HepG2 (cell line): ENCODE measurements around the gene TMEM125. TPM values are rescaled to one million over a fixed set of nuclear protein-coding genes. Genes with fewer than 3 reads are reported as not detected.

ENCODE experiments used
- ATAC-seq: fragments of 200-7000 bp; cut with Tn5 transposase; 3 replicates; pipeline ENCODE4 v1.9.1; 2020; ENCODE audit warnings: mild to moderate bottlenecking, moderate library complexity
- BruUV-seq: library from RNA; stranded (reverse); fragments of 400-500 nt; replicated peaks from 2 replicates; lab custom pipeline; 2021; lab: Mats Ljungman, UMichigan
- CTCF ChIA-PET: fragments of 300-600 bp; formaldehyde crosslinking; extraction: SDS; loops from one replicate; lab custom pipeline; 2021; ENCODE audit warnings: low total read pairs, inconsistent platforms, low intra/inter-chr PET ratio; lab: Yijun Ruan, JAX
- POLR2A ChIA-PET: fragments of 350-600 bp; sonication (Branson Sonifier 250); formaldehyde crosslinking; loops from one replicate; lab custom pipeline; 2020; ENCODE audit warnings: antibody characterized with exemption, inconsistent platforms; lab: Yijun Ruan, JAX
- DNase-seq: peaks from one replicate; pipeline ENCODE4 v3.0.0-alpha.2; 2015; ENCODE audit warnings: low spot score
- FAIRE-seq: peaks from 3 replicates; lab custom pipeline; 2011; peaks lifted over from hg19 to GRCh38; lab: Jason Lieb, UNC
- H2AFZ ChIP-seq: one replicate; pipeline ENCODE4 v1.6.1; 2011; ENCODE audit warnings: low read length, inconsistent platforms
- H3K27ac ChIP-seq: fragments of 300-600 bp; 3 replicates; pipeline ENCODE4 v1.8.0; 2011; ENCODE audit warnings: mixed run types, mild to moderate bottlenecking, mixed read lengths, low read length, inconsistent platforms; ENCODE audit not compliant: insufficient read depth; ENCODE audit errors: extremely low read length
- H3K27me3 ChIP-seq, 2 experiments: fragments of 200-600 bp in 1 of 2; 2 replicates in 1 of 2; 3 replicates in 1 of 2; pipeline versions ENCODE4 v1.6.0 to v1.8.0; 2011; ENCODE audit warnings: low read length in 2 of 2, mild to moderate bottlenecking in 2 of 2, moderate library complexity in 2 of 2, inconsistent platforms in 1 of 2; ENCODE audit not compliant: insufficient read depth in 2 of 2, control insufficient read depth in 1 of 2
- H3K36me3 ChIP-seq, 2 experiments: fragments of 200-600 bp in 1 of 2; replicated peaks in 1 of 2; 2 replicates in 1 of 2; 3 replicates in 1 of 2; pipeline versions ENCODE4 v1.5.1 to v1.8.0; 2011; ENCODE audit warnings: low read length in 2 of 2, inconsistent platforms in 1 of 2; ENCODE audit not compliant: insufficient read depth in 2 of 2, control insufficient read depth in 1 of 2
- H3K4me1 ChIP-seq: 2 replicates; pipeline ENCODE4 v1.5.1; 2012; ENCODE audit warnings: low read length, inconsistent platforms; ENCODE audit not compliant: insufficient read depth
- H3K4me2 ChIP-seq: 2 replicates; pipeline ENCODE4 v1.6.0; 2011; ENCODE audit warnings: low read depth, low read length, inconsistent platforms
- H3K4me3 ChIP-seq, 3 experiments: fragments of 200-600 bp in 1 of 3; sonication (generic), shearing (Covaris generic) in 1 of 3; replicated peaks in 1 of 3; 2 replicates each; pipeline ENCODE4 v1.5.1; 2011 to 2016; ENCODE audit warnings: low read length in 3 of 3, inconsistent platforms in 2 of 3, low read depth in 2 of 3, mild to moderate bottlenecking in 2 of 3, control low read depth in 1 of 3, mixed read lengths in 1 of 3; ENCODE audit not compliant: insufficient read depth in 1 of 3
- H3K79me2 ChIP-seq: one replicate; pipeline ENCODE4 v1.6.1; 2011; ENCODE audit warnings: low read length, inconsistent platforms; ENCODE audit not compliant: insufficient read depth
- H3K9ac ChIP-seq: 2 replicates; pipeline ENCODE4 v1.6.0; 2011; ENCODE audit warnings: mild to moderate bottlenecking, low read depth, low read length, inconsistent platforms; ENCODE audit not compliant: insufficient read depth
- H3K9me3 ChIP-seq: 2 replicates; pipeline ENCODE4 v1.5.1; 2012; ENCODE audit warnings: mild to moderate bottlenecking, low read length
- H4K20me1 ChIP-seq: 2 replicates; pipeline ENCODE4 v1.6.0; 2011; ENCODE audit warnings: inconsistent platforms, mild to moderate bottlenecking, low read length, moderate library complexity; ENCODE audit not compliant: insufficient read depth
- AKNA ChIP-seq: sonication (generic); formaldehyde crosslinking; IDR thresholded peaks from 2 replicates; pipeline ENCODE4 v1.4.0; 2020; ENCODE audit warnings: missing genetic modification reagents, borderline replicate concordance
- DR1 ChIP-seq: sonication (generic); formaldehyde crosslinking; IDR thresholded peaks from 2 replicates; pipeline ENCODE4 v1.8.0; 2021; ENCODE audit warnings: mild to moderate bottlenecking, missing genetic modification reagents, inconsistent platforms
- E2F5 ChIP-seq: sonication (generic); formaldehyde crosslinking; conservative IDR thresholded peaks from 2 replicates; pipeline ENCODE4 v1.4.0; 2020; ENCODE audit warnings: missing genetic modification reagents
- EP300 ChIP-seq, 3 experiments: sonication (generic) in 1 of 3; formaldehyde crosslinking in 1 of 3; IDR thresholded peaks; 2 replicates each; pipeline versions ENCODE4 v1.5.1 to v1.6.1; 2011 to 2020; ENCODE audit warnings: low read depth in 2 of 3, low read length in 2 of 3, borderline replicate concordance in 1 of 3, improper control_type of control experiment in 1 of 3, mild to moderate bottlenecking in 1 of 3, missing genetic modification reagents in 1 of 3, moderate library complexity in 1 of 3
- ETS1 ChIP-seq: sonication (generic); formaldehyde crosslinking; IDR thresholded peaks from 2 replicates; pipeline ENCODE4 v1.4.0; 2020; ENCODE audit warnings: missing genetic modification reagents
- FOXK2 ChIP-seq: fragments of 450-650 bp; IDR thresholded peaks from 2 replicates; pipeline ENCODE4 v1.6.1; 2016
- GTF3A ChIP-seq: sonication (generic); formaldehyde crosslinking; conservative IDR thresholded peaks from 2 replicates; pipeline ENCODE4 v1.4.0; 2020; ENCODE audit warnings: mild to moderate bottlenecking, missing genetic modification reagents
- MAZ ChIP-seq, 2 experiments: sonication (generic) in 1 of 2; formaldehyde crosslinking in 1 of 2; IDR thresholded peaks; 2 replicates each; pipeline versions ENCODE4 v1.5.0 to v1.6.1; 2012 to 2020; ENCODE audit warnings: low read depth in 2 of 2, mild to moderate bottlenecking in 2 of 2, borderline replicate concordance in 1 of 2, improper control_type of control experiment in 1 of 2, low read length in 1 of 2, missing genetic modification reagents in 1 of 2, moderate library complexity in 1 of 2
- REPIN1 ChIP-seq: sonication (generic); formaldehyde crosslinking; IDR thresholded peaks from 2 replicates; pipeline ENCODE4 v1.8.0; 2022; ENCODE audit warnings: missing genetic modification reagents, low read depth, mild to moderate bottlenecking, borderline replicate concordance
- SAFB2 ChIP-seq: sonication (generic); formaldehyde crosslinking; IDR thresholded peaks from 2 replicates; pipeline ENCODE4 v1.5.1; 2020; ENCODE audit warnings: missing genetic modification reagents, low read depth, mild to moderate bottlenecking, borderline replicate concordance
- SP1 ChIP-seq, 2 experiments: fragments of 450-650 bp in 1 of 2; sonication (generic) in 1 of 2; formaldehyde crosslinking in 1 of 2; IDR thresholded peaks; 2 replicates each; pipeline versions ENCODE4 v1.4.0 to v1.6.1; 2016 to 2020; ENCODE audit warnings: missing genetic modification reagents in 1 of 2
- XBP1 ChIP-seq: sonication (generic); formaldehyde crosslinking; IDR thresholded peaks from 2 replicates; pipeline ENCODE4 v1.5.0; 2020; ENCODE audit warnings: missing genetic modification reagents
- ZNF343 ChIP-seq: sonication (generic); formaldehyde crosslinking; IDR thresholded peaks from 2 replicates; pipeline ENCODE4 v1.4.0; 2020; ENCODE audit warnings: mild to moderate bottlenecking, missing genetic modification reagents
- ZNF496 ChIP-seq: sonication (generic); formaldehyde crosslinking; IDR thresholded peaks from 2 replicates; pipeline ENCODE4 v1.8.1; 2023; ENCODE audit warnings: mild to moderate bottlenecking, moderate library complexity, missing genetic modification reagents; ENCODE audit not compliant: insufficient replicate concordance
- ZNF572 ChIP-seq: sonication (generic); formaldehyde crosslinking; IDR thresholded peaks from 2 replicates; pipeline ENCODE4 v1.5.1; 2020; ENCODE audit warnings: mild to moderate bottlenecking, missing genetic modification reagents
- ZNF841 ChIP-seq: sonication (generic); formaldehyde crosslinking; IDR thresholded peaks from 2 replicates; pipeline ENCODE4 v1.8.1; 2023; ENCODE audit warnings: missing genetic modification reagents, borderline replicate concordance
- WGBS: methylation state at CpG from one replicate; pipeline ENCODE4 v1.1.6; 2017; ENCODE audit warnings: low lambda C conversion rate; 5-methylcytosine and 5-hydroxymethylcytosine counted together
- in situ Hi-C: cut with HindIII; loops from 2 replicates; pipeline ENCODE4 v1.10.0; 2017; ENCODE audit warnings: low pct_unique_long_range_greater_than_20kb; ENCODE audit not compliant: extremely low pct_ligation_motif_present
- intact Hi-C: fragments of 100-400 bp; cut with micrococcal nuclease; formaldehyde crosslinking; loops from one replicate; pipeline ENCODE4 v1.10.0; 2022; ENCODE audit not compliant: unreplicated experiment
- polyA plus RNA-seq, 8 experiments: library from polyadenylated mRNA; depleted of rRNA in 3 of 8; stranded (reverse) in 7 of 8; unstranded in 1 of 8; fragments of >200 nt; fragmentation: Illumina TruSeq in 4 of 8; extraction: Trizol in 4 of 8; gene quantifications; 2 replicates each; pipeline versions ENCODE4 v1.2.1 to v1.2.3, GENCODE V29; 2011 to 2016; ENCODE audit warnings: low read depth in 4 of 8, missing spikeins in 1 of 8, mixed read lengths in 1 of 8; ENCODE audit not compliant: insufficient read depth in 1 of 8
- total RNA-seq, 5 experiments: library from RNA; depleted of rRNA; stranded (reverse); fragments of >200 nt; fragmentation: Illumina TruSeq; extraction: Trizol; gene quantifications; 2 replicates each; pipeline ENCODE4 v1.2.3, GENCODE V29; 2016; ENCODE audit warnings: low read depth in 1 of 5

TMEM125 gene
- total and polyA plus RNA-seq, 2 of the 13 experiments (the other 11 are each of a cell fraction or from before 2014, with no cell fraction given): 0.03 TPM; not detected in 1

GRCh38 chr1:43252225-43252624 lies 17.6 kb upstream of the TMEM125 start (continued):
- no peak for TF ChIP-seq AKNA (CRISPR knock-in tag)
- TF ChIP-seq GTF3A (CRISPR knock-in tag): no peak
- TF ChIP-seq ZNF496 (CRISPR knock-in tag): no peak

- Histone ChIP-seq H2AFZ (no peak overlapping the region), H3K4me1 (peaks cover 8% of the 10 kb centered on the region; the same call in 1 of the 2 replicates), H3K36me3 (no peaks in the 10 kb centered on the region), H3K9ac (no peak overlapping the region), H4K20me1 (no peaks in the 10 kb centered on the region), H3K9me3 (0 out of 2 replicates have a peak, but pooled peaks cover 8% of the 10 kb centered on the region), H3K4me3 (no peak overlapping the region), H3K79me2 (no peaks in the 10 kb centered on the region), H3K4me2 (no peak overlapping the region), H3K27me3 (peaks cover 3 to 15% of the 10 kb centered on the region in 2 experiments; a peak in 4 of 5 replicates), H3K27ac (no peak overlapping the region)
- no TSS peak for BruUV-seq
- in situ Hi-C loops (no loop called here), intact Hi-C loops (no loop called here)
- ChIA-PET CTCF (no interaction called here), POLR2A (no interaction called here)
- no peak for FAIRE-seq
- no peak for ATAC-seq
- DNase-seq: no peak
- WGBS: 34% methylated on average over 4 of the region's 4 CpGs
- no peak for TF ChIP-seq ZNF841 (CRISPR knock-in tag)
- TF ChIP-seq XBP1 (CRISPR knock-in tag): no peak
- TF ChIP-seq DR1 (CRISPR knock-in tag): no peak
- no peak for TF ChIP-seq REPIN1 (CRISPR knock-in tag)
- no peak for TF ChIP-seq SAFB2
- no peak for TF ChIP-seq EP300 (IDR thresholded peaks at IDR 0.05; ENCODE audit: low read depth in 2 of 2, low read length in 2 of 2)
- TF ChIP-seq EP300 (CRISPR knock-in tag; IDR thresholded peaks at IDR 0.05; ENCODE audit: borderline replicate concordance): no peak
- no peak for TF ChIP-seq ZNF572 (CRISPR knock-in tag)
- no peak for TF ChIP-seq ZNF343 (CRISPR knock-in tag)
- no peak for TF ChIP-seq MAZ (IDR thresholded peaks at IDR 0.05; ENCODE audit: borderline replicate concordance, low read depth, low read length)
- no peak for TF ChIP-seq MAZ (CRISPR knock-in tag; IDR thresholded peaks at IDR 0.05; ENCODE audit: low read depth)
- TF ChIP-seq ETS1 (CRISPR knock-in tag): no peak
- TF ChIP-seq FOXK2: no peak
- TF ChIP-seq E2F5 (CRISPR knock-in tag): no peak
- TF ChIP-seq SP1 (IDR thresholded peaks at IDR 0.05): no peak
- no peak for TF ChIP-seq SP1 (CRISPR knock-in tag; IDR thresholded peaks at IDR 0.05)
Observed at GRCh38 chr1:43253173-43253572, 16.6 kb upstream of the TMEM125 start.
